Fibroblast of lung (primary cell): ENCODE measurements around the gene TPSD1.

Source experiments
- EZH2 ChIP-seq: IDR thresholded peaks from 2 replicates; pipeline ENCODE4 v1.5.1; 2012; ENCODE audit warnings: low read length, control low read depth, mild to moderate bottlenecking; ENCODE audit errors: missing control alignments
- TF ChIP-seq, protein P1 (sequence below), 2 donors: IDR thresholded peaks in 1 of 2; conservative IDR thresholded peaks in 1 of 2; 1 replicate in 1 of 2; 2 replicates in 1 of 2; pipeline ENCODE4 v1.5.1; 2011 to 2012; ENCODE audit warnings: low read length in 2 of 2, control low read depth in 1 of 2, inconsistent platforms in 1 of 2, low read depth in 1 of 2, mild to moderate bottlenecking in 1 of 2

DNA sequence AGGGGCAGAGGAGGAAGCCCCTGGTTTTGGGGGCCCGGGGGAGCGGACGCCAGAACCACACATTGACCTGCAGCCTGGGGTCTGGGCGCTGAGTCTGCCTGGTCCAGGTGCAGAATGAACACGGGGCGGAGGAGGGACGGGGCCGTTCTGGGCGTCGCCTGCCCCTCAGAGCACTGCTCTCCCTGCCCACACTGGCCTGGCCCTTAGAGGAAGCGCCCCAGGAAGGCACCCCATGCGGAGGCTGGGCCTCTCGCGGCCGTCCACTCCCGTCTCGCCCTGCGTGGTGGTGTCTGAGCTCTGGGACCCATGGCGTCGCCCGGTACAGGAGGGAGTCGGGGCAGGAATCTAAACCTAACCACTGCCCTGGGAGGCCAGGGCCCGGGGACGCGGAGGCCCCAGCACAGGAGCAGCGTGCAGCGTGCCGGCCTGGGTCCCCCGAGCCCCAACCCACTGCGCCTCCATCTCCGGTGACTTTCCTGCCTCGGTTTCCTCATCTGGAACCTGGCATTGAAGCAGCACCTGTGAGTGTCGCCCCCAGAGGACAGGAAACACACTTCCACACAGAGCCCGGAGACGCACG is 4.3 kb downstream of the TPSD1 start:
- TF ChIP-seq, protein P1, sequence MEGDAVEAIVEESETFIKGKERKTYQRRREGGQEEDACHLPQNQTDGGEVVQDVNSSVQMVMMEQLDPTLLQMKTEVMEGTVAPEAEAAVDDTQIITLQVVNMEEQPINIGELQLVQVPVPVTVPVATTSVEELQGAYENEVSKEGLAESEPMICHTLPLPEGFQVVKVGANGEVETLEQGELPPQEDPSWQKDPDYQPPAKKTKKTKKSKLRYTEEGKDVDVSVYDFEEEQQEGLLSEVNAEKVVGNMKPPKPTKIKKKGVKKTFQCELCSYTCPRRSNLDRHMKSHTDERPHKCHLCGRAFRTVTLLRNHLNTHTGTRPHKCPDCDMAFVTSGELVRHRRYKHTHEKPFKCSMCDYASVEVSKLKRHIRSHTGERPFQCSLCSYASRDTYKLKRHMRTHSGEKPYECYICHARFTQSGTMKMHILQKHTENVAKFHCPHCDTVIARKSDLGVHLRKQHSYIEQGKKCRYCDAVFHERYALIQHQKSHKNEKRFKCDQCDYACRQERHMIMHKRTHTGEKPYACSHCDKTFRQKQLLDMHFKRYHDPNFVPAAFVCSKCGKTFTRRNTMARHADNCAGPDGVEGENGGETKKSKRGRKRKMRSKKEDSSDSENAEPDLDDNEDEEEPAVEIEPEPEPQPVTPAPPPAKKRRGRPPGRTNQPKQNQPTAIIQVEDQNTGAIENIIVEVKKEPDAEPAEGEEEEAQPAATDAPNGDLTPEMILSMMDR (conservative IDR thresholded peaks at IDR 0.05 in 1 of 2, IDR thresholded peaks at IDR 0.05 in 1 of 2; ENCODE audit: low read depth in 1 of 2, low read length in 2 of 2): no peak
- no peak for TF ChIP-seq EZH2
